Stomach (tissue), 9 donors: ENCODE data around the gene ITPR2. TPM values are rescaled to one million over a fixed set of nuclear protein-coding genes. Genes with fewer than 3 reads are reported as not detected.

ENCODE experiments used
- DNase-seq, 2 donors: peaks; one replicate each; pipeline versions ENCODE4 v3.0.0 to v3.0.0-alpha.2; 2013 to 2019
- H3K27ac ChIP-seq, 5 donors: fragments of 200-600 bp in 4 of 5; sonication (generic) in 4 of 5; one replicate each; pipeline ENCODE4 v1.5.1; 2013 to 2019; ENCODE audit warnings: mild to moderate bottlenecking in 1 of 5, moderate library complexity in 1 of 5
- H3K27me3 ChIP-seq, 3 donors: fragments of 200-600 bp; sonication (generic); one replicate each; pipeline ENCODE4 v1.5.1; 2017 to 2019; ENCODE audit warnings: mixed run types in 1 of 3
- H3K36me3 ChIP-seq, 4 donors: fragments of 200-600 bp; sonication (generic); 1 replicate in 3 of 4; 2 replicates in 1 of 4; pipeline ENCODE4 v1.5.1; 2016 to 2019
- H3K4me1 ChIP-seq, 4 donors: fragments of 200-600 bp; sonication (generic); one replicate each; pipeline ENCODE4 v1.5.1; 2016 to 2019
- H3K4me3 ChIP-seq, 4 donors: fragments of 200-600 bp; sonication (generic) in 3 of 4; one replicate each; pipeline ENCODE4 v1.5.1; 2016 to 2019; ENCODE audit warnings: mild to moderate bottlenecking in 1 of 4
- H3K9me3 ChIP-seq, 4 donors: fragments of 200-600 bp; sonication (generic); one replicate each; pipeline ENCODE4 v1.5.1; 2016 to 2019
- CTCF ChIP-seq, 7 experiments: fragments of 450-650 bp in 4 of 7; fragments of 200-600 bp in 3 of 7; sonication (generic) in 3 of 7; IDR thresholded peaks; one replicate each; pipeline ENCODE4 v1.5.1; 2016 to 2019; ENCODE audit warnings: antibody characterized with exemption in 7 of 7, control low read depth in 2 of 7, mild to moderate bottlenecking in 1 of 7
- EP300 ChIP-seq: sonication (generic); formaldehyde crosslinking; IDR thresholded peaks from one replicate; pipeline ENCODE4 v1.6.1; 2017; ENCODE audit warnings: antibody characterized with exemption
- POLR2A ChIP-seq, 4 donors: fragments of 450-650 bp; IDR thresholded peaks; one replicate each; pipeline ENCODE4 v1.6.1; 2016; ENCODE audit warnings: antibody characterized with exemption in 4 of 4, control low read depth in 2 of 4, mild to moderate bottlenecking in 1 of 4, moderate library complexity in 1 of 4
- POLR2AphosphoS5 ChIP-seq, 3 donors: sonication (generic); formaldehyde crosslinking; IDR thresholded peaks; one replicate each; pipeline ENCODE4 v1.6.1; 2016; ENCODE audit warnings: antibody characterized with exemption in 3 of 3
- WGBS, 5 donors: extraction: QIAGEN DNeasy Blood & Tissue Kit in 3 of 5; methylation state at CpG; one replicate each; pipeline versions ENCODE4 v1.1.5 to v1.1.7; 2013 to 2018; 5-methylcytosine and 5-hydroxymethylcytosine counted together
- intact Hi-C: fragments of 100-400 bp; cut with DNase I; formaldehyde crosslinking; loops from one replicate; pipeline ENCODE4 v1.15.1; 2023; ENCODE audit warnings: low total_unique reads
- polyA plus RNA-seq, 3 donors: library from polyadenylated mRNA; stranded (reverse); fragments of 200-250 nt; gene quantifications; one replicate each; pipeline ENCODE4 v1.2.3, GENCODE V29; 2013
- total RNA-seq, 5 donors: library from RNA; depleted of rRNA; stranded (reverse); fragments of >200 nt; gene quantifications; one replicate each; pipeline versions ENCODE4 v1.1.0 to v1.2.3, GENCODE V29; 2014 to 2016
- donor health status: healthy with polysubstance abuse.
- donor health status: Bipolar disorder and iron deficiency.
- donor health status: healthy.

The ITPR2 gene
- total and polyA plus RNA-seq, 8 donors = 1.4 to 172 (median 23.4) TPM

DNA sequence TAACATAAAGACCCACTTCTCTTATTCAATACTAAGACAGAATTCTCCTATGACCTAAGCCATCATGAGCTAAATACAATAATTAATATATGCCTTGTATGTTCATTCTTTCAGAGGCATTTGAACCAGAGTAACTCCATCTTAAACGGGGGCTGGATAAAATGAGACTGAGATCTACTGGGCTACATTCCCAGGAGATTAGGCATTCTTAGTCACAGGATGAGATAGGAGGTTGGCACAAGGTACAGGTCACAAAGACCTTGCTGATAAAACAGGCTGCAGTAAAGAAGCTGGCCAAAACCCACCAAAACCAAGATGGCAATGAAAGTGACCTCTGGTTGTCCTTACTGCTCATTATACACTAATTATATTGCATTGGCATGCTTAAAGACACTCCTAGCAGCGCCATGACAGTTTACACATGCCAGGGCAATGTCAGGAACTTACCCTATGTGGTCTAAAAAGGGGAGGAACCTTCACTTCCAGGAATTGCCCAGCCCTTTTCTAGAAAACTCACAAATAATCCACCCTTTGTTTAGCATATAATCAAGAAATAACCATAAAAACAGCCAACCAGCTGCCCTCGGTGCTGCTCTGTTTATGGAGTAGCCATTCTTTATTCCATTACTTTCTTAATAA, 376.9 kb downstream of the ITPR2 start:
- intact Hi-C loops = no loop called here
- H3K27ac ChIP-seq = no peak overlapping the region
- TF ChIP-seq POLR2AphosphoS5 (IDR thresholded peaks at IDR 0.05) (peak in 1 of 3 donors; percentile 44), POLR2A (IDR thresholded peaks at IDR 0.05) (no peak)
- H3K4me1 ChIP-seq = no peaks in the 10 kb centered on the region
- no peak for DNase-seq
- no peaks in the 10 kb centered on the region for H3K9me3 ChIP-seq
- H3K4me3 ChIP-seq = no peak overlapping the region
- H3K27me3 ChIP-seq = no peaks in the 10 kb centered on the region
- H3K36me3 ChIP-seq = peaks cover 0 to 26% (median 7%) of the 10 kb centered on the region in 4 donors
- 35 to 65% (median 52%) methylated on average over 3 of the region's 3 CpGs for WGBS, 5 donors

GRCh38 chr12:26453246-26453645, 379.7 kb downstream of the ITPR2 start:
- H3K9me3 ChIP-seq = no peaks in the 10 kb centered on the region
- peaks cover 0 to 17% (median 6%) of the 10 kb centered on the region in 4 donors for H3K36me3 ChIP-seq
- no peak for DNase-seq
- no peak overlapping the region for H3K4me3 ChIP-seq
- intact Hi-C loops = no loop called here
- 89 to 97% (median 94%) methylated on average over 3 of the region's 3 CpGs for WGBS, 5 donors
- no peaks in the 10 kb centered on the region for H3K27me3 ChIP-seq
- TF ChIP-seq POLR2A (IDR thresholded peaks at IDR 0.05) = no peak
- TF ChIP-seq EP300 = no peak
- H3K4me1 ChIP-seq = no peaks in the 10 kb centered on the region
- no peak overlapping the region for H3K27ac ChIP-seq

DNA sequence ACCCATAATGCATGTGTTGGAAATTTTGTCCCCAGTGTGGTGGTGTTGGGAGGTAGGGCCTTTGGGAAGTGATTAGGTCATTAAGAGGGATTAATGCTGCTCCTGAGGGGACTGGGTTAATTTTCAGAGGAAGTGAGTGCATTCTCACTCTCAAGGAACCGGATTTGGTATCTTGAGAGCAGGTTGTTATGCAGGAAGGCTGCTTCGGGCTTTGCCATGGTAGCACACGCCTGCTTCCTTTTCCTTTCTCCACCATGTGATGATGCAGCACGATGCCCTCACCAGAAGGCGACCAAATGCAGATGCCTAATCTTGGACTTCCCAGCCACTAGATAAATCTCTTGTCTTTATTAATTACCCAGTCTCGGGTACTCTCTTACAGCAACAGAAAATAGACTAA, 380.5 kb downstream of the ITPR2 start:
- intact Hi-C loops = no loop called here
- no peak for DNase-seq
- 76 to 85% (median 79%) methylated on average over 6 of the region's 6 CpGs for WGBS, 5 donors

GRCh38 chr12:26451763-26452162, 381.2 kb downstream of the ITPR2 start:
- Histone ChIP-seq H3K27me3 (no peaks in the 10 kb centered on the region), H3K4me3 (no peak overlapping the region), H3K4me1 (no peaks in the 10 kb centered on the region), H3K36me3 (peaks cover 0 to 6% (median 2%) of the 10 kb centered on the region in 4 donors), H3K27ac (no peak overlapping the region), H3K9me3 (no peaks in the 10 kb centered on the region)
- intact Hi-C loops = no loop called here
- TF ChIP-seq EP300 = no peak
- no peak for TF ChIP-seq CTCF (IDR thresholded peaks at IDR 0.05)
- TF ChIP-seq POLR2AphosphoS5 (IDR thresholded peaks at IDR 0.05) = no peak
- no peak for TF ChIP-seq POLR2A (IDR thresholded peaks at IDR 0.05)
- no peak for DNase-seq
- WGBS, 5 donors = 76 to 85% (median 79%) methylated on average over 4 of the region's 4 CpGs

More for the DNA sequence above, 380.5 kb downstream of the ITPR2 start:
- Histone ChIP-seq H3K9me3 (no peaks in the 10 kb centered on the region), H3K27ac (no peak overlapping the region), H3K4me3 (no peak overlapping the region), H3K4me1 (no peaks in the 10 kb centered on the region), H3K36me3 (peaks cover 0 to 10% (median 2%) of the 10 kb centered on the region in 4 donors), H3K27me3 (no peaks in the 10 kb centered on the region)
- TF ChIP-seq POLR2AphosphoS5 (IDR thresholded peaks at IDR 0.05) (no peak), EP300 (no peak), POLR2A (IDR thresholded peaks at IDR 0.05) (no peak), CTCF (IDR thresholded peaks at IDR 0.05) (no peak)

DNA sequence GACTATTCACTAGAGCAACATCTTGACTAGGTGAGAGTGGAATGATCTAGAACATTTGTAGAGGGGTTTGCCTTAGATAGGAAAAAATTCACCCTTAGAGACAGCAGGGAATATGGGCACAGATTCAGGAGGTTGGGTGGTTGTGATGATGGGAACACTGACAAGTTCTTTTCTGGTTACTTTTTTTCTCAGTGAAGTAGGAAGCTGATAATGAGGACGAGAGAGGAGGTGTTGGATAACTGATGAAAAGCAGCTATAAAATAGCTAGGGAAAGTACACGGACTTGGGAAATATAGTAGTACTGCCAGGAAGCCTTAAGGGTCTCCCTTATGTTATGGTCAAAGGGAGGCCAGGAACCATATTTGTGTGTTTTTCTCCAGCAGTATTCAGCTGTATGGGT, 387.1 kb downstream of the ITPR2 start:
- 80 to 86% (median 84%) methylated on average over 2 of the region's 2 CpGs for WGBS, 5 donors
- Histone ChIP-seq H3K27ac (no peak overlapping the region), H3K27me3 (no peaks in the 10 kb centered on the region), H3K9me3 (no peaks in the 10 kb centered on the region), H3K36me3 (peaks cover 0 to 24% (median 16%) of the 10 kb centered on the region in 4 donors), H3K4me1 (no peaks in the 10 kb centered on the region), H3K4me3 (no peak overlapping the region)
- TF ChIP-seq POLR2A (IDR thresholded peaks at IDR 0.05) (no peak), POLR2AphosphoS5 (IDR thresholded peaks at IDR 0.05) (no peak), EP300 (no peak), CTCF (IDR thresholded peaks at IDR 0.05) (no peak)
- intact Hi-C loops = no loop called here
- no peak for DNase-seq
